MM.1S (cell line): ENCODE results near the gene STMN3.

Source experiments
- DNase-seq: peaks from one replicate; pipeline ENCODE4 v3.0.0-alpha.2; 2015
- H2AFZ ChIP-seq: fragments of 300-600 bp; sonication (generic); 2 replicates; pipeline ENCODE4 v1.6.0; 2016; ENCODE audit warnings: antibody characterized with exemption, low read length
- H3F3A ChIP-seq: fragments of 300-600 bp; sonication (generic); 2 replicates; pipeline ENCODE4 v1.6.1; 2016; ENCODE audit warnings: mild to moderate bottlenecking, antibody characterized with exemption, low read length, moderate library complexity, mixed read lengths; ENCODE audit not compliant: insufficient read depth
- H3K27ac ChIP-seq: fragments of 300-600 bp; sonication (generic); 2 replicates; pipeline ENCODE4 v1.5.1; 2016; ENCODE audit warnings: mild to moderate bottlenecking, low read length
- H3K27me3 ChIP-seq: fragments of 300-600 bp; sonication (generic); replicated peaks from 2 replicates; pipeline ENCODE4 v1.6.0; 2016; ENCODE audit warnings: low read length; ENCODE audit not compliant: insufficient read depth
- H3K36me3 ChIP-seq: fragments of 300-600 bp; sonication (generic); replicated peaks from 2 replicates; pipeline ENCODE4 v1.6.1; 2016; ENCODE audit warnings: mild to moderate bottlenecking, low read length, mixed read lengths; ENCODE audit not compliant: insufficient read depth
- H3K4me1 ChIP-seq: fragments of 300-600 bp; sonication (generic); 2 replicates; pipeline ENCODE4 v1.6.1; 2016; ENCODE audit warnings: low read length, mixed read lengths
- H3K4me2 ChIP-seq: fragments of 300-600 bp; sonication (generic); 2 replicates; pipeline ENCODE4 v1.6.0; 2016; ENCODE audit warnings: low read depth, low read length
- H3K4me3 ChIP-seq: fragments of 300-600 bp; sonication (generic); 2 replicates; pipeline ENCODE4 v1.5.1; 2016; ENCODE audit warnings: low read length, mixed read lengths
- H3K79me2 ChIP-seq: fragments of 300-600 bp; sonication (generic); 2 replicates; pipeline ENCODE4 v1.6.1; 2016; ENCODE audit warnings: mixed run types, low read length, mixed read lengths
- H3K9ac ChIP-seq: fragments of 300-600 bp; sonication (generic); 2 replicates; pipeline ENCODE4 v1.6.1; 2016; ENCODE audit warnings: low read length, mixed read lengths
- H3K9me2 ChIP-seq: fragments of 300-600 bp; sonication (generic); replicated peaks from 2 replicates; pipeline ENCODE4 v1.6.1; 2016; ENCODE audit warnings: mild to moderate bottlenecking, low read length, mixed read lengths; ENCODE audit not compliant: insufficient read depth
- H3K9me3 ChIP-seq: fragments of 300-600 bp; sonication (generic); replicated peaks from 2 replicates; pipeline ENCODE4 v1.6.1; 2016; ENCODE audit warnings: mild to moderate bottlenecking, low read length, mixed read lengths; ENCODE audit not compliant: insufficient read depth
- H4K20me1 ChIP-seq: fragments of 300-600 bp; sonication (generic); 2 replicates; pipeline ENCODE4 v1.6.1; 2016; ENCODE audit warnings: mild to moderate bottlenecking, low read length, moderate library complexity, mixed read lengths; ENCODE audit not compliant: insufficient read depth
- EZH2 ChIP-seq: fragments of 300-600 bp; sonication (generic); optimal IDR thresholded peaks from 2 replicates; pipeline ENCODE3; 2017; ENCODE audit warnings: low read depth, mild to moderate bottlenecking, antibody characterized with exemption, low read length, mixed read lengths
- EZH2phosphoT487 ChIP-seq: fragments of 300-600 bp; sonication (generic); IDR thresholded peaks from 2 replicates; pipeline ENCODE4 v1.6.1; 2018; ENCODE audit warnings: antibody characterized with exemption, low read length
- TF ChIP-seq, protein P1 (sequence below): fragments of 300-600 bp; sonication (generic); IDR thresholded peaks from 2 replicates; pipeline ENCODE4 v1.5.1; 2016; ENCODE audit warnings: antibody characterized with exemption, low read length, mixed read lengths

STMN3 gene

GRCh38 chr20:63643499-63643898 is 9.7 kb downstream of the STMN3 start:
- H2AFZ ChIP-seq: no peak overlapping the region
- DNase-seq: no peak
- H3K4me2 ChIP-seq: no peak overlapping the region
- H3K36me3 ChIP-seq: no peaks in the 10 kb centered on the region
- peaks cover 5% of the 10 kb centered on the region; the same call in 1 of the 2 replicates for H3K4me1 ChIP-seq
- peaks cover 10% of the 10 kb centered on the region; the same call in 1 of the 2 replicates for H3F3A ChIP-seq
- H3K9me3 ChIP-seq: no peaks in the 10 kb centered on the region
- H3K27ac ChIP-seq: no peak overlapping the region
- no peaks in the 10 kb centered on the region for H3K9me2 ChIP-seq
- no peaks in the 10 kb centered on the region for H4K20me1 ChIP-seq
- H3K79me2 ChIP-seq: no peaks in the 10 kb centered on the region
- H3K4me3 ChIP-seq: no peak overlapping the region
- peaks cover 11% of the 10 kb centered on the region for H3K27me3 ChIP-seq
- no peak overlapping the region for H3K9ac ChIP-seq
- TF ChIP-seq EZH2phosphoT487: no peak
- TF ChIP-seq EZH2: no peak
- TF ChIP-seq, protein P1, sequence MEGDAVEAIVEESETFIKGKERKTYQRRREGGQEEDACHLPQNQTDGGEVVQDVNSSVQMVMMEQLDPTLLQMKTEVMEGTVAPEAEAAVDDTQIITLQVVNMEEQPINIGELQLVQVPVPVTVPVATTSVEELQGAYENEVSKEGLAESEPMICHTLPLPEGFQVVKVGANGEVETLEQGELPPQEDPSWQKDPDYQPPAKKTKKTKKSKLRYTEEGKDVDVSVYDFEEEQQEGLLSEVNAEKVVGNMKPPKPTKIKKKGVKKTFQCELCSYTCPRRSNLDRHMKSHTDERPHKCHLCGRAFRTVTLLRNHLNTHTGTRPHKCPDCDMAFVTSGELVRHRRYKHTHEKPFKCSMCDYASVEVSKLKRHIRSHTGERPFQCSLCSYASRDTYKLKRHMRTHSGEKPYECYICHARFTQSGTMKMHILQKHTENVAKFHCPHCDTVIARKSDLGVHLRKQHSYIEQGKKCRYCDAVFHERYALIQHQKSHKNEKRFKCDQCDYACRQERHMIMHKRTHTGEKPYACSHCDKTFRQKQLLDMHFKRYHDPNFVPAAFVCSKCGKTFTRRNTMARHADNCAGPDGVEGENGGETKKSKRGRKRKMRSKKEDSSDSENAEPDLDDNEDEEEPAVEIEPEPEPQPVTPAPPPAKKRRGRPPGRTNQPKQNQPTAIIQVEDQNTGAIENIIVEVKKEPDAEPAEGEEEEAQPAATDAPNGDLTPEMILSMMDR: no peak

- Histone ChIP-seq H2AFZ (peak overlapping the region; percentile 67), H3K9me2 (no peaks in the 10 kb centered on the region), H3K79me2 (no peaks in the 10 kb centered on the region), H3K4me2 (peak overlapping the region; percentile 95), H3K4me3 (peak overlapping the region; percentile 56), H3K9ac (peak overlapping the region; percentile 56; the same call in 1 of the 2 replicates), H3K36me3 (no peaks in the 10 kb centered on the region), H3K27me3 (peaks cover 4% of the 10 kb centered on the region), H3F3A (peaks cover 10% of the 10 kb centered on the region; the same call in 1 of the 2 replicates), H3K9me3 (no peaks in the 10 kb centered on the region), H4K20me1 (no peaks in the 10 kb centered on the region), H3K4me1 (peaks cover 5% of the 10 kb centered on the region; the same call in 1 of the 2 replicates), H3K27ac (peak overlapping the region; percentile 30; the same call in 1 of the 2 replicates)
- TF ChIP-seq EZH2phosphoT487 (no peak), EZH2 (no peak)
- TF ChIP-seq, protein P1: no peak
- DNase-seq: peak; percentile 41
Measured at GRCh38 chr20:63642527-63643247, 10.5 kb downstream of the STMN3 start.

DNA sequence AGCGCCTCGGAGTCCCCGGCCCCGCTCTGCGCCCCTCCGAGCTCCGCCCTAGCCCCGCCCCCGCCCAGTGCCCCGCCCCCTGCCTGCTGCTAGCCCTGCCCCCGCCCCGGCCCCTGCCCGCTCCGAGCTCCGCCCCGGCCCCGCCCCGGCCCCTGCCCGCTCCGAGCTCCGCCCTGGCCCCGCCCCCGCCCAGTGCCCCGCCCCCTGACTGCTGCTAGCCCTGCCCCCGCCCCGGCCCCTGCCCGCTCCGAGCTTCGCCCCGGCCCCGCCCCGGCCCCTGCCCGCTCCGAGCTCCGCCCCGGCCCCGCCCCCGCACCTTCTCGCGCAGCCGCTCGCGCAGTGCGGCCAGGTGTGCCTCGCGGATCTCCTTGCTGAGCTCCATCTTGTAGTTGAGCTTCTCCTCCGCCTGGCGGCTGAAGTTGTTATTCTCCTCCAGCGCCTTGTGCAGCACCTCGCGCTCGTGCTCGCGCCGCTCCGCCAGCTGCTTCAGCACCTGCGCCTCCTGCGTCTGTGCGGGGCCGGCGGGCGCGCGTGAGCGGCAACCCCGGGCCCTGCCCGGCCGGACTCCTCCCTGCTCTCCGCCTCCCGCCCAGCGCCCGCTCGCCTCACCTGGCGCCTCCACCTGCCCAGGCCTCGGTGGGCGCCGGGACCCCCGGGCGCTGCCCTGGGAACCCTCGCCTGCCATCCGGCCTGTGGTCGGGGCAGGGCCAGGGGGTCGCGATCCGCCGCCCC is 11.3 kb downstream of the STMN3 start:
- Histone ChIP-seq H3K27me3 (peaks cover 4% of the 10 kb centered on the region), H3K9ac (peak overlapping the region; percentile 74; the same call in 1 of the 2 replicates), H2AFZ (peak overlapping the region; percentile 91), H3K9me3 (no peaks in the 10 kb centered on the region), H3K4me2 (peak overlapping the region; percentile 98), H3K4me1 (peaks cover 5% of the 10 kb centered on the region; the same call in 1 of the 2 replicates), H4K20me1 (no peaks in the 10 kb centered on the region), H3K79me2 (no peaks in the 10 kb centered on the region), H3K27ac (peak overlapping the region; percentile 30; the same call in 1 of the 2 replicates), H3F3A (peaks cover 10% of the 10 kb centered on the region; the same call in 1 of the 2 replicates), H3K4me3 (peak overlapping the region; percentile 88), H3K9me2 (no peaks in the 10 kb centered on the region), H3K36me3 (no peaks in the 10 kb centered on the region)
- DNase-seq: peak; percentile 97
- TF ChIP-seq, protein P1: peak; percentile 49
- TF ChIP-seq EZH2phosphoT487 (no peak), EZH2 (no peak)
